ENCODE data around the gene TGM6. TPM values are rescaled to one million over a fixed set of nuclear protein-coding genes. Genes with fewer than 3 reads are reported as not detected.

The TGM6 gene
- total RNA-seq, 2 donors from 2014 or later: not detected

DNA sequence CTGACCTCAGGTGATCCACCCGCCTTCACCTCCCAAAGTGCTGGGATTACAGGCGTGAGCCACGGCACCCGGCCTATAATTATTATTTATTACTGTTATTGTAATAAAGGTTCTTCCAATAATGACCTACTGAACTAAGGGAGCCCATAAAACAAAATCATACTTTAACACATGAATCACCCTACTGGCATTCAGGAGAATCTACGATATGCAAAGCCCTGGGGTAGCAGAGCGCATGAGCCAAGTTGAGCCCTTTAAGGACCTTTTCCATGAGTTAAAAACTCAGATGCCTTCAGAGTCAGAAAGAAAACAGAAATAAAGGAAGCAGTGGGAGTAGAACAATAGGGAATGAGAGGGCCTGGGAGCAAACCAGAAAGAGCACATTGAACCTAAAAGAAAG lies 48.4 kb downstream of the TGM6 start:
- ATAC-seq: no peak
- intact Hi-C loops (cut with DNase I, micrococcal nuclease): no loop called here
- no peak for DNase-seq

DNA sequence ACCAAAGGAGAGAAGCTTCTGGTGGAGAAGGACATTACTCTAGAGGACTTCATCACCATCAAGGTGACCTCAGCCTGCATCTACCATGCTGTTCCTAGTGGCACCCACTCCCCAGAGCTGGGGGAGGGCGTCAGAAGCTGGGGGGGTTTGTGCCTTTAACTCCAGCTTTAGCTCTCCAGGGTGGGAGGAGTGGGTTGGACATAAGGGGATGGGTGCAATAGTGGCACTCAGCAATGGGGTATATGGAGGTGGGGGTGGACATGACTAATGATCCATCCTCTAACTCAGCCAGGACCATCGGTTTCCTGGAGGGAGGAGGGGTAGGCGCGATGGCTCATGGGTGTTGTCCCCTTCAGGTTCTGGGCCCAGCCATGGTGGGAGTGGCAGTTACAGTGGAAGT lies 49.8 kb downstream of the TGM6 start:
- DNase-seq (no peak), ATAC-seq (no peak)
- intact Hi-C loops (cut with DNase I, micrococcal nuclease): no loop called here

DNA sequence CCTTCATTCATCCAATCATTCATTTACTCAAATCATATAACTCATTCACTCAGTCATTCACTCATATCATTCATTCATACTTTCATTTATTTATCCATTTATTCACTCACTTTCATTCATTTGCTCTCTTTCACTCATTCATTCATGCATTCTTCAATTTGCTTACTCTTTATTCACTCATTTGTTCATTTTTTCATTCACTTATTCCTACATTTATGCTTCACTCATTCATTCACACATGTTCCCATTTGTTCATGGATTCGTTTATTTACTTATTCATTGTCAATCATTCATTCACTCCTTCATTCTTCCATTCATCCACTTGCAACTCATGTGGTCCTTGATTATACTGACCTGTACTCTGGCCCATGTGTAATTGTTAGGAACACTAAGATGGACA lies 50.5 kb downstream of the TGM6 start:
- intact Hi-C loops (cut with DNase I, micrococcal nuclease): no loop called here
- DNase-seq (no peak), ATAC-seq (no peak)

DNA sequence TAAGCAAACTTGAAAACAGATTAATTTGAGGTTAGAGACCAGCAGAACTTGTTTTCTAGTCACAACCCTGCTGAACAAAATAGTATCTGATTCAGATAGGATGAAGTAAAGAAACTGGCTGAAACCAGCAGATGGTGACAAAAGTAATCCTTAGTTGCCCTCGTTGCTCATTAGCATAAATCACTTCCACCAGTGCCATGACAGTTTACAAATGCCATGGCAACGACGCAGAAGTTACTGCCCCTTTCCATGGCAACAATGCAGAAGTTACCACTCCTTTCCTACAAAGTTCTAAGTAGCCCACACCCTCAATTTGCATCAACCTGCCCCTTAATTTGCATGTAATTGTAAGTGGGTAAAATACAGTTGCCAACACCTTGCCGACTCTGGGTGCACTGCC lies 66.1 kb downstream of the TGM6 start:
- ATAC-seq (no peak), DNase-seq (no peak)
- intact Hi-C loops (cut with DNase I, micrococcal nuclease): loop anchor here in 1 of 2 donors (10.0 kb wide), 1 partner anchor 232 kb away; no protein-coding TSS in a partner anchor

DNA sequence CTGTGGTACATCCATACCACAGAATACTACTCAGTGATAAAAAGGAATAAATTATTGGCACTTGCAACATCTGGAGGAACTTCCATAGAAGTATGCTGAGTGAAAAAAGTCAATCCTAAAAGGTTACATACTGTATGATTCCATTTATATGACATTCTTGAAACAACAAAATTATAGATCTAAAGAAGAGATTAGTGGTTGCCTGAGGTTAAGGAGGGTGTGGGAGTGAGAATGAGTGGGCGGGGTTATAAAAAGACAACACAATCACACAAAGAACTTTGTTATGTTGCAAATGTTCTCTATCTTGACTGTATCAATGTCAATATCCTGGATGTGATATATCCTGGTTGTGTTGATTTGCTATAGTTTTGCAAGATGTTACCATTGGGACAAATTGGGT lies 68.7 kb downstream of the TGM6 start:
- ATAC-seq: no peak
- DNase-seq: no peak
- intact Hi-C loops (cut with DNase I, micrococcal nuclease): loop anchor here in 1 of 2 donors (10.0 kb wide), 1 partner anchor 235 kb away; no protein-coding TSS in a partner anchor

DNA sequence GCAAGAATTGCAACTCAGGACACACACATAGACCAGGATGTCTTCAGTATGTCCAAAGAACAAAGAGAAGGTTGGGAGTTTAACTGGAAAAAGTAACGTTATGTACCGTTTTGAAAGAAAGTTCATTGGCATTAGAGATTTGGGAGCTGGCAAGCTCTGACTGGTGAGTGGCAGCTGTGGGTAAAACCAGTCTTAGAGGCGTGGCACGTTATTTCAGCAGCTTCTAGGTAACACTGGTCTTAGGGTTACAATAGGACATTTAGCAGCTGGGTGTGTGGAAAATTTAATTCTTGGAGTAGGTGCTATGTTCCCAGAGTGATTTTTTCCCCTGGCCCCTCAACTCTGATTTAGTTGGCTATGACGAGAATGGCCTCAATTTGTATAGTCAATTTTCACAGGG lies 70.7 kb downstream of the TGM6 start:
- DNase-seq: no peak
- intact Hi-C loops (cut with DNase I, micrococcal nuclease): no loop called here
- ATAC-seq: no peak

DNA sequence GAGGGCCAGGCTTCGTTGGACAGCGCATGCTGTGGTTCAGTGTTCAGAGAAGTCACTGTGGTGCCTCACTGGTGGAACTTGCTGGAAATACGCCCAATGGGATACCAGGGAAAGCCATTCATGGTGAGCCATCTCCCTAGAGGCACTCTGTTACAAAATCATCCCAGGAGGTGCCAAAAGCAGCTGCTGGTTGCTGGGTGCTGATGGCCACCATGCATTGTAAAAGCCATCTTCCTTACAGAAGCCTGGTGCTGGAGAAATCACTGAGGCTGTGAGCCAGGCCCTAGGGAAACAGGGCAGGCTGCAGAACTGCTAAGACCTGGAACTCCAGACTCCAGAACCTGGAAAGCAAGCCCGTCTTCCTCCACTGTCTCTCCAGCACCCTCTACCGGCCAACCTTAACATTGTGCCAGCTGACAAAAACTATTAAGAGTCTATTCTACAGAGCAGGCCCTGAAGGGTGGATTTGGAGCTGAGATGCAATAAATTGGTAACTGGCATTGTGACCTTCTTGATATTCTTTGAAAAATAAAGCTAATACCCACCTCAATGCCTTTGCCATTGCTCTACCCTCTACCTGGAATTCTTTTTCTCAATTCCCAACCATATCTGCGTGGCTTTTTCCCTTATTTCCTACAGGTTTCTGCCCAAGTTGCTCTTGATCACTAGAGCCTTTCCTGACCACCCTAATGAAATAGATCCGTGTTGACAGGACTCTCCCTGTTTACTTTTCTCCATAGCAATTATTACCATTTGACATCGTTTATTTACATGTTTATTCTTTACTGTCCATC lies 71.4 kb downstream of the TGM6 start:
- peak; percentile 78 for ATAC-seq
- DNase-seq: peak; percentile 41 to 68
- intact Hi-C loops (cut with DNase I, micrococcal nuclease): no loop called here

DNA sequence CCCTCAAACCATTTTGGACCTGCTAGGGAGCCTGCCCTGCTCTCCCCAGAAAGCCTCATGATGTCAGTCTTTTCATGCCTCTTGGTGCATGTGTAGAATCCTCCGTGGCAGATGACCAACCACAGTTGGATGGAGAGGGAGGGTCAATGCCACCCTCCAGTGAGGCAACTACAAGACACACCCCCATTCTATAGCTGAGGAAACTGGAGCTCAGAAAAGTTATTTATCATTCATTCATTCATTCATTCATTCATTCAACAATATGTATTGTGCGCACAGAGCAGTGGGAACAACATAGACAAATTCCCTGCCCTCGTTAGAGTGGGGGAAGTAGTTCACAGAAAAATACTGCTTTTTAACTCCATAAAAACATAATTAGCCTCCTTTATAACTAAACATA lies 73.1 kb downstream of the TGM6 start:
- no peak for DNase-seq
- intact Hi-C loops (cut with DNase I, micrococcal nuclease): no loop called here
- ATAC-seq: no peak

DNA sequence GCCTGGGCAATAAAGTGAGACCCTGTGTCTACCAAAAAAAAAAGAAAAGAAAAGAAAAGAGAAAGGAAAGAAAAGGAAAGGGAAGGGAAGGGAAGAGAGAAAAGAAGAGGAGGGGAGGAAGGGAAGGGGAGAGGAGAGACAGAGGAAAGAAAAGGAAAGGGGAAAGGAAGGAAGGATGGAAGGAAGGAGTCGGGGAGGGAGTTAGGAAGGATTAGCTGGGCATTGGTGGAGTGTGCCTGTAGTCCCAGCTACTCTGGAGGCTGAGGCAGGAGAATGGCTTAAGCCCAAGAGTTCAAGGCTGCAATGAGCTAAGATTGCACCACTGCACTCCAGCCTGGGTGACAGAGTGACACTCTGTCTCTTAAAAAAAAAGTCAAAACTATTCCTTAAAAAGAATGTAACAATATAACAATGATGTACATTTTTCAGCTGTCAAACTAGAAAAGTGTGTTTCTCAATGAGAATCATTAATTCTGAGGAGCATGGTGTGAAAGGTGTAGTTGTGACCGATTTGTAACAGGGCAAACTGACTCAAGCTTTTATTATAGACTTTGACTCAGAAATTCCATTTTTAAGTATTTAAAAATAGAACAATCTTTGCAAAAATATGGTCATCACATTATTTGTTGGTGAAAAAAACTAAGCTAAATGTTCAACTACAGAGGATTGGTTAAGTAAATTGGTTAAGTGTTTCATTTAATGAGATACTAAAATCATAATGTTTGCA lies 75.2 kb downstream of the TGM6 start:
- ATAC-seq: no peak
- intact Hi-C loops (cut with DNase I, micrococcal nuclease): no loop called here
- DNase-seq: no peak

DNA sequence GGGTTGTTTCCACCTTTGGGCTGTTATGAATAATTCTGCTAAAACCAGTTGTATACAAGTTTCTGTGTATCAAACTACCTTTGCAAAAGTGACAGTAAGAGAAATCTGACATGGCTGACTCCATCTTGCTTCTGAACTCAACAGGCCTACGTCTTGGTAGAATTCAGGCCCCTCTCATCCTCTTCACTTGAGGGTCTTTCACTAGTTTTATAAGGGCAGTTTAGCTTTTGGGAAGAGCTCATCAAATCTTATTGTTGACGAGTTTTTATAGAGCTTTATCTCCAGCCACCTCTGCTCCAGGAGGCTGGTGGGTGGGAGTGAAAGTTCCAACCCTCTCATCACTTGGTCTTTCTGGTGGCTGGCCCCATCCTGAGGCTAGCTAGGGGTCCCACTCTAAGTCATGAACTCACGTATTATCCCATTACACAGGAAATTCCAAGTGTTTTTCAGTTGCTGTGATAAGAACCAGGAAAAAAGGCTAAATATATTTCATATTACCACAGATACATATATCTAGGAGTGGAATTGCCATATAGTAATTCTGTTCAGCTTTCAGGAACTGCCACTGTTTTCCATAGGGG lies 78.3 kb downstream of the TGM6 start:
- DNase-seq (no peak), ATAC-seq (no peak)
- intact Hi-C loops (cut with DNase I, micrococcal nuclease): no loop called here

DNA sequence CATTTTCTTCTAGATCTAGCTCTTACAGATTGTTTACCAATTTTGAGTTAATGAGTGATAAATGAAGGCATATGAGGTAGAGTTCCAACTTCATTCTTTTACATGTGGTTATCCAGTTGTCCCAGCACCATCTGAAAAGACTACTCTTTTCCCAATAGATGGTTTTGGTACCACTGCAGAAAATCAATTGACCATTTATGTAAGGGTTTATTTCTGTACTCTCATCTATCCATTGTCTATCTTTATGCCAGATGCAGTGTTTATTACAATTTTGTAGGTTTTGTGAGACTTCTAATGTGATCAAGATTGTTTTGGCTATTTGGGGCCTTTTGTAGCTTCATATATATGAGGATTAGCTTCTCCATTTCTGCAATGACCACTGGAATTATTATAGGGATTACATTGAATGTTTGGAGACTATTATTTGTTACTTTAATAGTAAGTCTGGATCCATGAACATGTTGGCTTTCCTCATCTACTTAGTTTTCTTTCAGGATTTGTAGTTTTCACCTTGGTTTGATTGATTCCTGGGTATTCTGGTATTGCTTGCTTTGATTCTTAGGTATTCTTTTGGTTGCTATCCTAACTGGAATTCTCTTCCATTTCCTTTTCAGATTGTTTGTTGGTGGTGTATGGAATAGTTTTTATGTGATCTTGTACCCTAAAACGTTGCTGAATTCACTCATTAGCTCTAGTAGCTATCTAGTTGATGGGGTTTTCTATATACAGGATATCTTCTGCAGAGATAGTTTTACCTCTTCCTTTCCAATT lies 79.5 kb downstream of the TGM6 start:
- ATAC-seq: no peak
- DNase-seq: no peak
- intact Hi-C loops (cut with DNase I, micrococcal nuclease): no loop called here

DNA sequence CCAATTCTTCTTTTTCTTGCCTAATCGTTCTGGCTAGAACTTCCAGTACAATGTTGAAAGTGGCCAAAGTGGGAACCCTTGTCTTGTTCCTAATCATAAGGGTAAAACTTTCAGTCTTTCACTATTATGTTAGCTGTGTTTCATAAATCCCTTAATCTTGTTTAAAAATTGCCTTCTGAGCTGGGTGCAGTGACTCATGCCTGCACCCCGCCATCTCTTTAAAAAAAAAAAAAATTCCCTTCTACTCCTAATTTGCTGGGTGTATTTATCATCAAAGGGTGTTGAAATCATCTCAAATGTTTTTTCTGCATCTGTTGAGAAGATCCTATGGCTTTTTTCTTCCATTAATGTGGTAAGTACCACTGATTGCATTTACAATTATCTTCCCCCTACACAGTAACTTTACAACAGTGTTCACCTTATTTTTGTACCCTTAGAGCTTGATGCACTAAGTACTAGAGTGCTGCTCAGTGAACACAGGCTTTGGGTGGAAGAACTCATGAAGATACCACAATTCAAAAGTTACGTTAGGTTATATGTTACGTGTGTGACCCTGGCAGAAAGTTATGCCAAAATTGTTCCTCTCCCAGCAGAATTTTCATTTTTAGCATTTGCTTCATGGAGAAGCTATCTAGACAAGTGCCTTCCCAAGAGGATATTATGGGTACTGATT lies 80.2 kb downstream of the TGM6 start:
- ATAC-seq: no peak
- DNase-seq: no peak
- intact Hi-C loops (cut with DNase I, micrococcal nuclease): no loop called here

DNA sequence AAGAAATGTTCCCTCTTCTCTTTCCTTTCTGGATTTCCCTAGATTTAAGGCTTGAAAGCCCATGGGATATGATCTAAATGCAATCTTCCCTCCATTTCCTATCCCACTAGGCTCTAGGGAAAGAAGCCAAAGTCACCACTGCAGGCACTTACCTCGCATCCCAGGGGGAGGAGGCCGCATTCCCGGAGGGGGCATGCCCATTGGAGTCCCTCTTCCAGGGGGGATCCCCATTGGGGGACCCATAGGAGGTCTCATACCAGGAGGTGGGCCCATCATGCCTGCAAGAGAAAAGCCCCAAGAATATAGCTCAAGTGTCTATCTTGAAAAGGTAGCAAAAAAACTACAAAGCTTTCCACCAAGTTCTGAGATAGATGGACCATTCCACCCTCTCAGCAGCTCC lies 81.8 kb downstream of the TGM6 start:
- ATAC-seq: no peak
- intact Hi-C loops (cut with DNase I, micrococcal nuclease): no loop called here
- DNase-seq: no peak

DNA sequence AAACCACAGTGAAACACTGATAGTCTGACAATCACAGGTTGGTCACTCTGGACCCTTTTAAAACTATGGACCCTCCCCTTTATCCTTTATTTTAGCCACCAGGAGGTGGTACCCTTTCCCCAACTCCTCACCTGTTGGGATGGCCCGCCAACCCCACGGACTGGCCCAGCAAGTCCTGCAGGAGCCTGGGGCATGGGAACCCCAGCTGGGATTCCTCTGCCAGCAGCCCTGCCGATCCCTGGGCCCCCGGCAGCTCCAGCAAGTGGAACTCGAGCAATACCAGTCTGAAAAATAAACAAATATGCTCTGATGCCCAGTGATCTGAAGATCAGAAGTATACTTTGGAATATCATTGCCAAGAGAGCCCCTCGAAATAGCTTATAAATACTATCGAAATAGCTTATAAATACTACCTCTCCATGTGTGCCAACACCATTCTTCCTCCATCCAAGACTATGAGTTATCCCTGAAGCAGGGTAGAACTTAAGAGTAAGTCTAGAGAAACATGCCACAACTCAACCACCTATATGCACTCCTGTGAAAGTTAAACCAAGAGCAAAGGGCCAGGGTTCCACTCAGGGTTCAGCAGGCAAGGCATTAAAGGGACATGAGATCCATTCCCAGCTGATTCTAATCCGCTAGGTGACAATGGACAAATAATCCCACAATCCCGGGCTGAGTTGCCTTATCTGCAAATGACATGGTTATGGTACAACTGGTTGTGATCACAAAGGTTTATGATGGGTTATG lies 83.1 kb downstream of the TGM6 start:
- intact Hi-C loops (cut with DNase I, micrococcal nuclease): no loop called here

DNA sequence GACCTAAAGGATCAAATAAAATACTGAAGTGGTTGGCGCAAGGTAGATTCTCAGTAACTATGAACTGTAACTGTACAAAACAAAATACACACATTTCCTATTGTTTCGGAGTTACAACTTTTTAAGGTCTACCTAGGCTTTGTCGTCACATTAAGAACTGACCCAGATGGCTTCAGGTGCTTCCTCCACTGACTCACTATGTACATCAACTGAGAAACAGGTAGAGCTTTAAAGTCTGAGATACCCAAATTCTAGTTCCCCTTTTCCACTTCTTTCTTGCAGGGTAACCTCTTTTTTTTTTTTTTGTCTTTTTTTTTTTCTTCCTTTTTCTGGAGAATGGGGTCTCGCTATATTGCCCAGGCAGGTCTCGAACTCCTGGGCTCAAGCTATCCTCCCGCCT lies 84.4 kb downstream of the TGM6 start:
- no peak for ATAC-seq
- intact Hi-C loops (cut with DNase I, micrococcal nuclease): loop anchor here in 1 of 2 donors (5.0 kb wide), 1 partner anchor 52 kb away; no protein-coding TSS in a partner anchor
- DNase-seq: no peak

More for the DNA sequence above, 83.1 kb downstream of the TGM6 start:
- ATAC-seq (peak; percentile 80), DNase-seq (no peak)

DNA sequence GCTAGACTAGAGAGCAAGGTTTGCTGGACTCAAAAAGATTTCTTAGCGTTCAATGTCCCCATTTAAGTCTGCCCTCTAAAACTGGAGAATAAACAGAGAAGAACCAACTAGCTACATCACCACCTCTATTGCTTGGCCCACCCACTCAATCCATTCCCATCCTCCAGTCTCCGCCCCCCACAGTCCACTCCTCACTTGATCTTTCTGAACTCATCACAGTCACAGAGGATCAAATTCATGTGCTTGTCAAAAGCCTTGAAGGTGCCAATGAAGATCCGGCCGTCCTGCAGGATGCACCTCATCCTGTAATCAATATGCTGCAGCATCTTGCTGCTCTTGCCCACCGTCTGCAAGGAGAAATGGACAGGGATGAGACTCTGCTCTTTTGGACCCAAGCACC lies 86.7 kb downstream of the TGM6 start:
- DNase-seq (no peak), ATAC-seq (no peak)
- intact Hi-C loops (cut with DNase I, micrococcal nuclease): loop anchor here in 1 of 2 donors (5.0 kb wide), 1 partner anchor 50 kb away; no protein-coding TSS in a partner anchor

DNA sequence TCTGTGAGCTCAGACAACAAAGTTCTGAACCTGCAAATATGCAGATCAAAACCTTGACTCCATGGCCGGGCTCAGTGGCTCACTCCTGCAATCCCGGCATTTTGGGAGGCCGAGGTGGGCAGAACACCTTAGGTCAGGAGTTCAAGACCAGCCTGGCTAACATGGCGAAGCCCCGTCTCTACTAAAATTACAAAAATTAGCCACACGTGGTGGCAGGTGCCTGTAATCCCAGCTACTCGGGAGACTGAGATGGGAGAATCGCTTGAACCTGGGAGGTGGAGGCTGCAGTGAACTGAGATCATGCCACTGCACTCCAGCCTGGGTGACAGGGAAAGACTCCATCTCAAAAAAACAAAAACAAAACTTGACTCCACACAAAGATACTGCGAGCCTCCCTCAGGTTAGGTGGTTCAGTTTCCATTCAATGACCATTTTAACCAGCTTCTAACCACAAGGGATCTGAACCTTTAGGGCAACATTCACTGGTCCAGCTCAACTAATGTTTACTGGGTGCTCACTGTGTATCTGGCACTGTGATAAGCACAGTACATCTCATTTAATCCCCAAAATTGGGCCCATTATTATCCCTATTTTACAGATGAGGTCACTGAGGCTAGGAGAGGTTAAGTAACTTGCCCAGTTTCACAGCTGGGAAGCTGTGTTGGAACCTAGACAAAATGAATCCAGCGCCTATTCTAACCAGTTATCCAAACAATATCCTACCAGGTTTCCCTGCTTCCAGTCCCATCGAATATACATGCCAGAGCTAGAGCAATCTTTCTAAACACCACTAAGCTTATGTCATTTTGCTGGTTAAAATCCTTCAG lies 88.1 kb downstream of the TGM6 start:
- DNase-seq (no peak), ATAC-seq (no peak)
- intact Hi-C loops (cut with DNase I, micrococcal nuclease): loop anchor here in 1 of 2 donors (5.0 kb wide), 1 partner anchor 49 kb away; no protein-coding TSS in a partner anchor

All from left colon (tissue), 2 donors.